Smooth muscle cell of the pulmonary artery (primary cell): ENCODE data around the gene C1orf116. TPM values are rescaled to one million over a fixed set of nuclear protein-coding genes. Genes with fewer than 3 reads are reported as not detected.

Experiments used
- total RNA-seq: library from RNA; depleted of rRNA; stranded (reverse); fragments of >200 nt; gene quantifications from 2 replicates; pipeline ENCODE4 v1.2.3, GENCODE V29; 2014

C1orf116 gene
- total RNA-seq: under 0.01 and 0.07 TPM in 2 replicates

GRCh38 chr1:207032528-207033017, at the start of gene C1orf116:
Gene C1orf116, minus strand, starts transcription at chr1:207032756. Its CDS starts 5,158 bp downstream, at chr1:207027598.

GRCh38 chr1:207052911-207053769, 20.6 kb upstream of the C1orf116 start, which contains the start of gene PFKFB2:
Gene PFKFB2, plus strand, starts transcription at chr1:207053275. Its CDS starts 1,443 bp downstream, at chr1:207054718.

DNA sequence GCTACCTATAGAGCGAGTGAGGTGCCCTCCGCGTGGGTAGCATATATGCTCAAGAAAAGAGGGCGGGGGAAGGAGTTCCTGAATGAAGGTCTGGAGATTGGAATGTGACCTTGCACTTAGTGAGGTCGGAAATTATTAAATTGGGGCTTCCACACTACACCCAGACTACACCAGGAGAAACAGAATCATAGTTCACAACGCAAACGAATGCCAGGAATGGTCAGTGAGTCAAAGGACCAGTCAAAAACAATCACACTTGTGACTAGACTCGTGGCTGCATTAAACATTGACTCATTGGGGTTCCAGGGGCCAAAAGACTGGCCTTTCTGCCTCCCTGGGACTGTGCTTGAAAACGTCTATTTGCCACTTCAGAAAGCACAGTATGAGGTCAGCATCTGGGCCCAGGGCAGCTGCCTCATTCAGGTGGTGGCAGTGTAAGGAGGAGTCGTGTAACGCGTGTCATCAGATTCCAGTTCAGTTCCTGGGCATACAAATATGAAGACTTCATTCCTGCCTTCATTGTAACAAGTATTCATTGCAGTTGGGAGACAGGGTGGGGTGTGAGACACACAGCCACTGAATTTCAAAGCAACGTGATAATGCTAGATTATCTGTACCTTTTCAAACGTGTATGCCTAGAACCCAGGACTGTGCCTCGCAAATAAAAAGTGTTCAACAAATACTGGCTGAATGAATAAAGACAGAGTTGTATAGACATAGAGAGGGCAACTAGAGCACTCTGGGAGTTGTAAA, 18.8 kb upstream of the C1orf116 start, which contains the start of gene YOD1:
Gene YOD1 (minus strand): TSS at position 18 of the 753 bp plus-strand sequence. CDS start 178 bp downstream, outside the sequence.

DNA sequence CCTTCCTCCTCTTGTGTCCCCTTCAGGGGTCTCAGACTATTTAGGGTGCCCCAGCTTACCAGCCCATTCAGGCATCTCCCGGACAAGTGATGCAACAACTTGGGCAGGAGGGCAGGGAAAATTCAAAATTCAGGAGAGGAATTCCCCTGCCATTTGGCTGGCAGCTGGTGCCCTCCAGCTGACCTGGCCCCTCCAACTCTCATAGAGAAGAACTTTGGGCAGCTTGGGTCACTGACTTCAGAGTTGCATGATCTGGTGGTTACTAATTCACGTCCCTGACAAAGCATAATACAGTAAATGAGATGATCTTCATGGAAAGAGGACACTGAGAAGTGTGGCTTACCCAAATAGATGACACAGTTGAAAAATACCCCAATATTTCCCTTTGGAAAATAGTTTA, 62.1 kb downstream of the C1orf116 start, which contains the start of gene FCAMR:
Gene FCAMR (minus strand): TSS at position 15 of the 400 bp plus-strand sequence. CDS start 335 bp downstream, outside the sequence.

Other genes with a start within 250 kb of the C1orf116 start
- gene IL20, start 167.1 kb downstream of the C1orf116 start, total RNA-seq: not detected in 2 replicates
- gene IL24, start 135.3 kb downstream of the C1orf116 start, total RNA-seq: not detected in 2 replicates
- 0.13 TPM in 1 of 2 replicates, not detected in the other for gene FCMR, start 110.8 kb downstream of the C1orf116 start, total RNA-seq
- gene PIGR, start 86.3 kb downstream of the C1orf116 start, total RNA-seq: not detected in 2 replicates
- not detected in 2 replicates for gene FCAMR, start 62.3 kb downstream of the C1orf116 start, total RNA-seq
- gene YOD1, start 18.5 kb upstream of the C1orf116 start, total RNA-seq: 7.1 and 8.5 TPM in 2 replicates
- gene PFKFB2, start 20.5 kb upstream of the C1orf116 start, total RNA-seq: 5.5 and 9.5 TPM in 2 replicates
- not detected in 2 replicates for gene C4BPB, start 56.1 kb upstream of the C1orf116 start, total RNA-seq
- gene C4BPA, start 71.5 kb upstream of the C1orf116 start, total RNA-seq: not detected in 2 replicates